ENCODE data around the gene NUP160. TPM values are rescaled to one million over a fixed set of nuclear protein-coding genes. Genes with fewer than 3 reads are reported as not detected.

Gene NUP160
- total RNA-seq, 1 experiment from 2014 or later, result 53.8 TPM

DNA sequence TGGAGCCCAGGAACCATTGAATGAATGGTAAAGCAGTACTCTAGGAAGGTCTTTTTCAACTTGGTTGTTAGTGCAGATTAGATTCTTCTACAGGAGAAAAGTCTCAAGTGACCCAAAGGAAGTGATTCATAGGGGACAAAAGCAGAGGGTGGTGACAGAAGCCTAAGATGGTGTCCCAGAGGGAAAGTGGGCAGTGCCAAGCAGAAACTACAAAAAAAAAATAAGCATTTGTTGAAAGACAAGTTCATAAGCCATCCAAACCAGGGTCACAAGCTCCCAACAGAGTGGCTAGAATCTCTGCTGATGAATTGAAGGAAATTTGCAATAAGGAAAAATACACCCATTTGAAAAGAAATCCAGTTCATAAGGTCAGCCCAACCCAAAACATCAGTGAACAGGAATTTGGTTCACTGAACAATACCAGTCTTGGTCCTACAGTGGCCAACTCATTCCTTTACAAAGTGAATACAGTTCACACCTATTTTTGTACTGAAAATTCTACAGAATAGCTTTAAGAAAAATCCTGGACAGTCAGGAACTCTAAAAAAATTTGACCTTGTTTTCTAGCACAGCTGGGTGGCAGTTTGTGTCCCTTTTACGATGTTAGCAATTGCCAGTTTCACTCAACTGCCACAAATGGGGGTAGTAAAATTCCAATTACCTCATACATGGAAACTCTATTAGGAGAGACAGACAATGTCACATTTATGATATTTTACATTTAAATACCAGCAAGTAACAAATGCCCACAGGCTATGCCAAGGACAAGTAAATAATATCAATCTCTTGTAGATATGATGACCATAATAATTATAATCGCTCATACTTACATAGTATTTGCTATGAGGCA, 21.6 kb upstream of the NUP160 start:
- no peaks in the 10 kb centered on the region for H3K27me3 ChIP-seq (ENCODE audit: insufficient read depth, low read length)
- H3K4me1 ChIP-seq (ENCODE audit: control insufficient read depth in 1 of 2, insufficient read depth in 2 of 2, low read length in 2 of 2), result peaks cover 10 to 21% of the 10 kb centered on the region in 2 experiments; a peak in 3 of 4 replicates
- ChIA-PET RAD21 (ENCODE audit: low non-redundant PET in 1 of 2, low total read pairs in 2 of 2, uncharacterized antibody in 2 of 2, unreplicated experiment in 2 of 2) (interaction anchor here (0.7 to 0.9 kb wide), 2 partner anchors 32 to 302 kb away, joined by 3 read pairs; no protein-coding TSS in a partner anchor), CTCF (no interaction called here), POLR2A (no interaction called here)
- H3K4me3 ChIP-seq (replicated peaks in 1 of 2; ENCODE audit: low read depth in 1 of 2, low read length in 2 of 2), result peak overlapping the region in 1 of 2 experiments; percentile 10; a peak in 1 of 4 replicates
- H4K20me1 ChIP-seq (ENCODE audit: insufficient read depth), result no peaks in the 10 kb centered on the region
- ATAC-seq (peak; percentile 75), DNase-seq (ENCODE audit: low read depth, low spot score) (peak; percentile 27)
- intact Hi-C loops (cut with micrococcal nuclease), result no loop called here
- BruUV-seq (replicated peaks), result no TSS peak
- H3K9me3 ChIP-seq (ENCODE audit: control insufficient read depth in 1 of 2, insufficient read depth in 1 of 2, low read depth in 1 of 2, low read length in 2 of 2), result no peaks in the 10 kb centered on the region
- H3K4me2 ChIP-seq (ENCODE audit: low read length), result peak overlapping the region; percentile 60
- H3K27ac ChIP-seq (ENCODE audit: low read depth, low read length), result no peak overlapping the region
- no peak overlapping the region; the same call in 1 of the 2 replicates for H3K9ac ChIP-seq (ENCODE audit: low read length)
- H3K36me3 ChIP-seq (ENCODE audit: control insufficient read depth in 1 of 2, insufficient read depth in 2 of 2, low read length in 2 of 2), result no peaks in the 10 kb centered on the region
- H2AFZ ChIP-seq (ENCODE audit: low read depth, low read length, poor library complexity, severe bottlenecking), result peak overlapping the region; percentile 85
- no peak for TF ChIP-seq JUND (IDR thresholded peaks at IDR 0.05)
- no peak for TF ChIP-seq RAD21 (IDR thresholded peaks at IDR 0.05; ENCODE audit: low read depth)
- TF ChIP-seq EZH2phosphoT487 (IDR thresholded peaks at IDR 0.05; ENCODE audit: borderline replicate concordance), result no peak
- no peak for TF ChIP-seq SIN3A (IDR thresholded peaks at IDR 0.05; ENCODE audit: low read depth)
- TF ChIP-seq, protein P1, sequence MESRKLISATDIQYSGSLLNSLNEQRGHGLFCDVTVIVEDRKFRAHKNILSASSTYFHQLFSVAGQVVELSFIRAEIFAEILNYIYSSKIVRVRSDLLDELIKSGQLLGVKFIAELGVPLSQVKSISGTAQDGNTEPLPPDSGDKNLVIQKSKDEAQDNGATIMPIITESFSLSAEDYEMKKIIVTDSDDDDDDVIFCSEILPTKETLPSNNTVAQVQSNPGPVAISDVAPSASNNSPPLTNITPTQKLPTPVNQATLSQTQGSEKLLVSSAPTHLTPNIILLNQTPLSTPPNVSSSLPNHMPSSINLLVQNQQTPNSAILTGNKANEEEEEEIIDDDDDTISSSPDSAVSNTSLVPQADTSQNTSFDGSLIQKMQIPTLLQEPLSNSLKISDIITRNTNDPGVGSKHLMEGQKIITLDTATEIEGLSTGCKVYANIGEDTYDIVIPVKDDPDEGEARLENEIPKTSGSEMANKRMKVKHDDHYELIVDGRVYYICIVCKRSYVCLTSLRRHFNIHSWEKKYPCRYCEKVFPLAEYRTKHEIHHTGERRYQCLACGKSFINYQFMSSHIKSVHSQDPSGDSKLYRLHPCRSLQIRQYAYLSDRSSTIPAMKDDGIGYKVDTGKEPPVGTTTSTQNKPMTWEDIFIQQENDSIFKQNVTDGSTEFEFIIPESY (IDR thresholded peaks at IDR 0.05; ENCODE audit: extremely low read depth, insufficient replicate concordance, low read length), result no peak
- TF ChIP-seq ELF1 (IDR thresholded peaks at IDR 0.05; ENCODE audit: borderline replicate concordance, low read depth), result no peak
- H3K9me2 ChIP-seq (ENCODE audit: insufficient read depth), result 0 out of 2 replicates have a peak, but pooled peaks cover 3% of the 10 kb centered on the region
- no peaks in the 10 kb centered on the region for H3K79me2 ChIP-seq (ENCODE audit: insufficient read depth, low read length)
